ENCODE data around the gene CERS6.

The CERS6 gene

DNA sequence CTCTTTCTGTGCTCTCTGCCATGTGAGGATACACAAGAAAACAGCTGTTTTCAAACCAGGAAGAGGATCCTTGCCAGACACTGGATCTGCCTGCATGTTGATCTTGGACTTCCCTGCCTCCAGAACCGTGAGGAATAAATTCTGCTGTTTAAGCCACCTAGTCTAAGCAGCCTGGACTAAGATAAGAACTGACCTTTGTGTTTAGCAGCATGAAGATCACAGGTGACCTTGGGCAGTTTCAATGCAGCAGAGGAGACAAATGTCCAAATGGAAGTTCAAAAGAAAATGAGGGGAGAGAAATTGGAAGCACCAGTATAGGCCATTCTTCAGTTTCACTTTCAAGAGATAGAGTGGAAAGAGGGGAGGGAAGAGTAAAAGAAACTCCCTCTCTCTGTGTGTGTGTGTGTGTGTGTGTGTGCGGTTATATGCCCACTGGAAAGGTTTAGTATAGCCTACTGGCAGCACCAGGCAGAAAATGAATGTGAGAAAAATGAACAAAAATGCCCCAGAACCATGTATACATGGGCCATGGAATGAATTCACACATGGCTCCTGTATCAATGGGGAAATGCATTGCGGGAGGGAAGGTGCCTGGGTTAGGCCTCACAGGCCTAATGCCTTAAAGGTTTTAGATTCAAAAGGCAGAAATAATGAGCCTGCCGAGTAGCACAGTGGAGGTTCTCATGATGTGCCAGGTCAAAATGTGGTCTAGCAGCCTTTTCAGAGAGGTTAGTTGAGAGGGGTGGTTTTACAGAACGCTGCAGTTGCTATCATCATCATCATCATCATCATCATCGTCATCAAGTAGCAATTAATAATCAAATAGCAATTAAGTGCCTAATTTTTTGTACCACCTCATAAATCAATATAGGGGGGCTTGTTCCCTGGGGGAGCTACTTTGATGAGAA is 1.1 kb upstream of the CERS6 start:
- no peak overlapping the region for H3K4me3 ChIP-seq (ENCODE audit: low read depth, low read length)
- TF ChIP-seq, protein P1, sequence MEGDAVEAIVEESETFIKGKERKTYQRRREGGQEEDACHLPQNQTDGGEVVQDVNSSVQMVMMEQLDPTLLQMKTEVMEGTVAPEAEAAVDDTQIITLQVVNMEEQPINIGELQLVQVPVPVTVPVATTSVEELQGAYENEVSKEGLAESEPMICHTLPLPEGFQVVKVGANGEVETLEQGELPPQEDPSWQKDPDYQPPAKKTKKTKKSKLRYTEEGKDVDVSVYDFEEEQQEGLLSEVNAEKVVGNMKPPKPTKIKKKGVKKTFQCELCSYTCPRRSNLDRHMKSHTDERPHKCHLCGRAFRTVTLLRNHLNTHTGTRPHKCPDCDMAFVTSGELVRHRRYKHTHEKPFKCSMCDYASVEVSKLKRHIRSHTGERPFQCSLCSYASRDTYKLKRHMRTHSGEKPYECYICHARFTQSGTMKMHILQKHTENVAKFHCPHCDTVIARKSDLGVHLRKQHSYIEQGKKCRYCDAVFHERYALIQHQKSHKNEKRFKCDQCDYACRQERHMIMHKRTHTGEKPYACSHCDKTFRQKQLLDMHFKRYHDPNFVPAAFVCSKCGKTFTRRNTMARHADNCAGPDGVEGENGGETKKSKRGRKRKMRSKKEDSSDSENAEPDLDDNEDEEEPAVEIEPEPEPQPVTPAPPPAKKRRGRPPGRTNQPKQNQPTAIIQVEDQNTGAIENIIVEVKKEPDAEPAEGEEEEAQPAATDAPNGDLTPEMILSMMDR (IDR thresholded peaks at IDR 0.05; ENCODE audit: low read depth, low read length): no peak

DNA sequence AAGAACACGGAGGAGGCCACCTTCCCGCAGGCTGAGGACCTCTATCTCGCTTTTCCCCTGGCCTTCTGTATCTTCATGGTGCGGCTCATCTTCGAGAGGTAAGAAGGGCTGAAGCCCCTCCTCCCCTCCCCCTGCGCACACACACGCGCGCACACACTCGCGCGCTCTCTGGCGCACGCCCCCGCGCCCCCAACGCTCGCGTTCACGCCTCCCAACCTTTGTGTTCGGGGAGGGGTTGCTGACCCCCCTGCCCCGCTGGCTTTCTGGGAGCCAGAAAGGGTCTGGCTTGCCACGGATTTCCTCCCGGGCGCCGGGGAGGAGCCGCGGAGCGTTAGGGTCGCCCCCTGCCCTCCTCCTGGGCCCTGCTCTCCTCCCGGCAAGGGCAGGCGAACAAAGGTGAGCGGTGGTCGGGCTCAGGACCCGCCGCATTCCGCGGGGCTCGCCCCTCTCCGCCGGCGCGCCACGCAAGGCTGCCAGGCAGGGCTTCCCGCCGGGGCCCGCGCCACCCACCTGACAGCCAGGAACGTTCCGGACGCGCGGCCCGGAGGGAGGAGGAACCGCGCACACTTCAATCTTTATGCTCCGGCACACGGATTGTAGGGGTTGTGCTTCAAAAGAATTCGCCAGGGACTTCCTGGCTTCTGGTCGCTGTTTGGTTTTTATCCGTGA is 583 bp downstream of the CERS6 start:
- TF ChIP-seq, protein P1 (IDR thresholded peaks at IDR 0.05; ENCODE audit: low read depth, low read length): no peak
- H3K4me3 ChIP-seq (ENCODE audit: low read depth, low read length): no peak overlapping the region

DNA sequence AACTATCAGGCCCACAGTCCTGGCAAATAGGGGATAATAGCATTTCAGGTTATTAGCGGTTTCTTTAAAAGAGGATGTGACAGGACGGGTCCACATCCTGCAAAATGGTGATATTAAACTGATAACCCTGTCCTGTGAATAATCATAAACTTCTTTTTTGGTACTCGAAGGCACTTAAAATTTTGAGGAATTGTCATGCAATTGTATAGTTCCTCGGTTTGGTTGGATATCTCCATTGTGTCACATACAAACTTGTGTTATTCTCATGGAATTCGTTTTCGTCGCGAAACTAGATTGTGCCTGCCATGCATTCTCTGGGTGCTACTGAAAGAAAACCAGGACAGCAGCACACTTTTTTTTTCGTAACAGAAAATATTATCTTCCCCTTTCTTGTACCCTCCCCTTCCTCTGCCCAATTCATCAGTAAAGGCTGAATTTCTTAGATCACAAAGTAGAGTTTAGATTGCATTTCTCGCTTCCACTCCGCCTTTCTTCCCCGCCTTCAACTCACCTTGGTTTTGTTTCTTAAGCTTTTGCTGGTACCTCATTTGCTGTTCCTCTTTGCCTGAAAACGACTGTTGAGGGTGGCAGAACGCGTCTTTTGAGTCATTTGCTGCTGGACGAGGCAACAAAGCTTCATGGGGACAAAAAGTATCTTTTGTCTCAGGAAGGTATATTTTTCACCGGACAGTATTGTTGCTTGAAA is 1.3 kb downstream of the CERS6 start:
- H3K4me3 ChIP-seq (ENCODE audit: low read depth, low read length): no peak overlapping the region
- TF ChIP-seq, protein P1 (IDR thresholded peaks at IDR 0.05; ENCODE audit: low read depth, low read length): no peak

DNA sequence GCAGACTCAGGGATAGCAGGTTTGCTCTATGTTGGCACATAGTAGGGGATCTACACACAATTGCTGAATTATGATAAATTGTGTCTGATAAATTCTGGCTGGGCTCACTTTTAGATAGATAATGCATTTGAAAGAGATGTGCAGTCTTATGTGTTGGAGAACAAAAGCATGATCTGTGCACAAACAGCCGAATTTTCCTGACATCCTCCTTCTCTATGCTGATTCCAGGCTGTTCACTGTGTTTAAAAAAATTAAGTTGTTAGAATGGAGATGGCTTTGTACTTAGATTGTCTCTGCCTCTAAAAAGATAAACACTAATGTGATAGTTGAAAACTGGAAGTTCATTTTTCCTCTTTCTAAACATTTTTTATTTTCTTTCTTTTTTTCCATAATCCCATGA is 2.1 kb downstream of the CERS6 start:
- no peak overlapping the region for H3K4me3 ChIP-seq (ENCODE audit: low read depth, low read length)
- TF ChIP-seq, protein P1 (IDR thresholded peaks at IDR 0.05; ENCODE audit: low read depth, low read length): no peak

DNA sequence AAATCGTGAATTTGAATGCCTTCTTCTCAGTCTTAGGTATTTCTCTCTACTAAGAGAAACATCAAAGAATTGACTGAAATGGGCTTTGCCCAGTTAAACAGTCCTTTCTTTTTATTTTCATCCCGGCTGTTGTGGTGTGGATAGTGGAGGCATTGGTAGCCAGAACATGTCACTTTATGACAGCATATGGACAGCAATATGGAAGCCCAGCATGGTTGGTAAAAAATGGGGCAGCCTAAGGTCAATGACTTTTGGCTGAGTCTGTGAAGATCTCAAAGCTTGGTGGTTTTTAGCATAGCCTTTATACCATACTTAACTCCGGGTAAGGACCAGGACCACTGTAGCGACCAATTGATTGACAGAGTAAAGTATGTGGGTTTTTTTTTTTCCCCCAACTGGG is 3.2 kb downstream of the CERS6 start:
- no peak overlapping the region for H3K4me3 ChIP-seq (ENCODE audit: low read depth, low read length)
- TF ChIP-seq, protein P1 (IDR thresholded peaks at IDR 0.05; ENCODE audit: low read depth, low read length): no peak

DNA sequence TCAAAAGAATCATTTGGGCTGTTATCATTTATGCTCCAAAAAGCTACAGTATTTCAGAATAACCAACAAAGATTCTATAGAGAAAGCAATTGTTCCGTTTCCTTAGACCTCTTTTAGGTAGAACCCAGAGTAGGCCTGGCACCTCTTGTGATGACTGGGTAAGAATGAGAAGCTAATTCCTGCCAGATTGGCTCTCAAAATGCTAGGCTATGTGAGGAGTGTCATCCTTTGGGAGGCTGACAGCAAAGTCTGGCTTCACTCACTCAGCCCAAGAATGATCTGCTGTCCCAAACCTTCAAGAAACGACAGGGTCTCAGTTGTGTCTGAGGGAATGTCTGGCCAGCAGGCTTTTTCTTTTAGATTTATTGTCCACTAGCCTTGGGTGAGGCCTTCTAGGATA is 4.5 kb downstream of the CERS6 start:
- H3K4me3 ChIP-seq (ENCODE audit: low read depth, low read length): no peak overlapping the region

More for the DNA sequence above, 4.5 kb downstream of the CERS6 start:
- TF ChIP-seq, protein P1 (IDR thresholded peaks at IDR 0.05; ENCODE audit: low read depth, low read length): no peak

Measured in WI38 (cell line).